Measurements from ENCODE around the gene RPL3. TPM values are rescaled to one million over a fixed set of nuclear protein-coding genes. Genes with fewer than 3 reads are reported as not detected.

The RPL3 gene
- total and polyA plus RNA-seq, 2 experiments from 2014 or later: 1,044 to 2,461 TPM

- Histone ChIP-seq H4K20me1 (ENCODE audit: insufficient read depth, poor library complexity, severe bottlenecking) (no peaks in the 10 kb centered on the region), H3K4me2 (no peak overlapping the region), H3K9me2 (replicated peaks; ENCODE audit: insufficient read depth) (no peaks in the 10 kb centered on the region), H3K4me1 (ENCODE audit: insufficient read depth) (no peaks in the 10 kb centered on the region), H3K36me3 (replicated peaks; ENCODE audit: insufficient read depth, low read depth) (no peaks in the 10 kb centered on the region), H3K4me3 (no peak overlapping the region), H3K79me2 (no peaks in the 10 kb centered on the region), H3K9me3 (ENCODE audit: low read depth) (no peaks in the 10 kb centered on the region), H3K27me3 (no peaks in the 10 kb centered on the region), H3K27ac (no peak overlapping the region), H2AFZ (no peak overlapping the region)
- TF ChIP-seq CTCF (IDR thresholded peaks at IDR 0.05; ENCODE audit: poor library complexity) (no peak), EZH2 (IDR thresholded peaks at IDR 0.05; ENCODE audit: borderline replicate concordance) (no peak), EZH2phosphoT487 (IDR thresholded peaks at IDR 0.05; ENCODE audit: low read depth, severe bottlenecking, unreplicated experiment) (no peak)
- DNase-seq (ENCODE audit: low spot score): no peak
- 95% methylated on average over 12 of the region's 12 CpGs for WGBS (ENCODE audit: low lambda C conversion rate, missing lambda C conversion rate)
These were observed 42.8 kb downstream of the RPL3 start for GRCh38 chr22:39276440-39277141.

DNA sequence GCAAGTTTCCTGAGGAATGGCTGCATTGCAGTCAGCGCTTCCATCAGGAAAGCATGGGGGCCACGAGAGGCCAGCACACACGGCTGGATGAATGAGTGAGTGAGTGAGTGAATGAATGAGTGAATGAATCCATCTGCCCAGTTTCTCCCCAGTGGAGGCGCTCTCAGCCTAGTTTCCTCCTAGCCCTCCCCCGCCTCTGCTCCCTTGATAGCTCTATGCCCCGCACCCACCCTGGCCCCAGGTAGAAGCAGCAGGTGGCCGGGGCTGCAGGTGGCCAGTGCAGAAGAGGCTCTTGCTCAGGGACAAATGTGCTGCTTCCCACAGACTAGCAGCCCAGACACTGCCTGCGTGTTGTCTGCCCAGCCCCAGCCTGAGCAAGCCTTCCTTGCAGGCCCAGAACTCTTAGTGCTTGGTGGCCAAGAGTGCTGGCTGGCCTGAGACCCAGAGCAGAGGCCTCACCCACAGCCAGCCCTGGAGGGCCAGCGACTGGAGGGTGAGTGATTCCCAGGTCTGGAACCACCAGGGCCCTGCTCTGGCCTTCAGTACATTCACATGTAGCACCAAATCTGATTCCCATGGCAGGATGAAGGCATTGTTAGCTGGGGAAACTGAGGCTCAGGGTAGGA, 43.5 kb downstream of the RPL3 start:
- WGBS (ENCODE audit: low lambda C conversion rate, missing lambda C conversion rate): 85% methylated on average over 9 of the region's 9 CpGs
- Histone ChIP-seq H3K9me2 (replicated peaks; ENCODE audit: insufficient read depth) (no peaks in the 10 kb centered on the region), H3K36me3 (replicated peaks; ENCODE audit: insufficient read depth, low read depth) (no peaks in the 10 kb centered on the region), H2AFZ (no peak overlapping the region), H3K27ac (no peak overlapping the region), H3K4me1 (ENCODE audit: insufficient read depth) (no peaks in the 10 kb centered on the region), H3K79me2 (no peaks in the 10 kb centered on the region), H3K9me3 (ENCODE audit: low read depth) (no peaks in the 10 kb centered on the region), H4K20me1 (ENCODE audit: insufficient read depth, poor library complexity, severe bottlenecking) (no peaks in the 10 kb centered on the region), H3K27me3 (no peaks in the 10 kb centered on the region), H3K4me2 (no peak overlapping the region), H3K4me3 (no peak overlapping the region)
- TF ChIP-seq CTCF (IDR thresholded peaks at IDR 0.05; ENCODE audit: poor library complexity) (no peak), EZH2 (IDR thresholded peaks at IDR 0.05; ENCODE audit: borderline replicate concordance) (no peak), EZH2phosphoT487 (IDR thresholded peaks at IDR 0.05; ENCODE audit: low read depth, severe bottlenecking, unreplicated experiment) (no peak)
- no peak for DNase-seq (ENCODE audit: low spot score)

- Histone ChIP-seq H2AFZ (no peak overlapping the region), H3K4me2 (no peak overlapping the region), H4K20me1 (ENCODE audit: insufficient read depth, poor library complexity, severe bottlenecking) (no peaks in the 10 kb centered on the region), H3K9me2 (replicated peaks; ENCODE audit: insufficient read depth) (no peaks in the 10 kb centered on the region), H3K27me3 (no peaks in the 10 kb centered on the region), H3K36me3 (replicated peaks; ENCODE audit: insufficient read depth, low read depth) (no peaks in the 10 kb centered on the region), H3K4me1 (ENCODE audit: insufficient read depth) (no peaks in the 10 kb centered on the region), H3K9me3 (ENCODE audit: low read depth) (no peaks in the 10 kb centered on the region), H3K79me2 (no peaks in the 10 kb centered on the region), H3K27ac (no peak overlapping the region), H3K4me3 (no peak overlapping the region)
- DNase-seq (ENCODE audit: low spot score): no peak
- TF ChIP-seq CTCF (IDR thresholded peaks at IDR 0.05; ENCODE audit: poor library complexity): no peak
- TF ChIP-seq EZH2phosphoT487 (IDR thresholded peaks at IDR 0.05; ENCODE audit: low read depth, severe bottlenecking, unreplicated experiment): no peak
- no peak for TF ChIP-seq EZH2 (IDR thresholded peaks at IDR 0.05; ENCODE audit: borderline replicate concordance)
- 82% methylated on average over 17 of the region's 17 CpGs for WGBS (ENCODE audit: low lambda C conversion rate, missing lambda C conversion rate)
These were observed 45.2 kb downstream of the RPL3 start for GRCh38 chr22:39273950-39274887.
